ENCODE results near the gene TSPAN11.

DNA sequence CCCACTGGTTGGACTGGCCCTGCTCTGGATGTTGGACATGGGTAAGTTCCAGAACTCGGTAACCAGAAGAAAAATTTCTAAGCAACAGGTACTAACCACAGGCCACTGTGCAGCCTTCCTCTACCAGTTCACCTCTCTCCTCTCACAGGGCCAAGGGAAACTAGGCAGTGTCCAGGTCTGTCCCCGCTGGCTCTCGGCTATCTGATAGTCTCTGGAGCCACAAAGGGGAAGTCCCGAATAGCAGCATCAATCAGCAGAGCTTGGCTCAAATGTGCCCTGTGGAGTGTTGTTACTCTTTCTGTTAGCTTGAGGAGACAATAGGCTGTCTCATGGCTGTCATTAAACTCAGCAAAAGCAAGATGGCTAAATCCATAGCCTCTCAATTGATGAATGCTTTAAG is 73.2 kb downstream of the TSPAN11 start:
- TF ChIP-seq, protein P1, sequence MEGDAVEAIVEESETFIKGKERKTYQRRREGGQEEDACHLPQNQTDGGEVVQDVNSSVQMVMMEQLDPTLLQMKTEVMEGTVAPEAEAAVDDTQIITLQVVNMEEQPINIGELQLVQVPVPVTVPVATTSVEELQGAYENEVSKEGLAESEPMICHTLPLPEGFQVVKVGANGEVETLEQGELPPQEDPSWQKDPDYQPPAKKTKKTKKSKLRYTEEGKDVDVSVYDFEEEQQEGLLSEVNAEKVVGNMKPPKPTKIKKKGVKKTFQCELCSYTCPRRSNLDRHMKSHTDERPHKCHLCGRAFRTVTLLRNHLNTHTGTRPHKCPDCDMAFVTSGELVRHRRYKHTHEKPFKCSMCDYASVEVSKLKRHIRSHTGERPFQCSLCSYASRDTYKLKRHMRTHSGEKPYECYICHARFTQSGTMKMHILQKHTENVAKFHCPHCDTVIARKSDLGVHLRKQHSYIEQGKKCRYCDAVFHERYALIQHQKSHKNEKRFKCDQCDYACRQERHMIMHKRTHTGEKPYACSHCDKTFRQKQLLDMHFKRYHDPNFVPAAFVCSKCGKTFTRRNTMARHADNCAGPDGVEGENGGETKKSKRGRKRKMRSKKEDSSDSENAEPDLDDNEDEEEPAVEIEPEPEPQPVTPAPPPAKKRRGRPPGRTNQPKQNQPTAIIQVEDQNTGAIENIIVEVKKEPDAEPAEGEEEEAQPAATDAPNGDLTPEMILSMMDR (IDR thresholded peaks at IDR 0.05), result no peak
- TF ChIP-seq SIN3A (IDR thresholded peaks at IDR 0.05; ENCODE audit: borderline replicate concordance, insufficient read depth, low read depth, low read length) (no peak), POLR2AphosphoS5 (IDR thresholded peaks at IDR 0.05; ENCODE audit: low read depth, low read length) (no peak)
